NCI-H69 (cell line): ENCODE measurements around the gene SYT5.
"Not testable (repeated sequence)": the region's sequence is repeated elsewhere in the genome, so short reads cannot be mapped to it uniquely, and the experiment has no call there.

ENCODE experiments used
- DNase-seq: peaks from one replicate; lab custom pipeline; 2025; lab: John Stamatoyannopoulos, UW

Gene SYT5

GRCh38 chr19:55172318-55172717 lies 7.8 kb downstream of the SYT5 start:
- not testable (repeated sequence) for DNase-seq

- no peak for DNase-seq
Measured at GRCh38 chr19:55171440-55171839, 8.6 kb downstream of the SYT5 start.

GRCh38 chr19:55169136-55169535 lies 11.0 kb downstream of the SYT5 start:
- no peak for DNase-seq

GRCh38 chr19:55166530-55167268 lies 13.4 kb downstream of the SYT5 start, which contains the start of gene DNAAF3:
DNAAF3 (minus strand) TSS chr19:55166613; CDS start chr19:55166413, 200 bp downstream.
- DNase-seq = peak; percentile 99

GRCh38 chr19:55165952-55166529 lies 14.0 kb downstream of the SYT5 start:
- peak; percentile 92 for DNase-seq

- peak; percentile 47 for DNase-seq
Measured at GRCh38 chr19:55161571-55162322, 18.3 kb downstream of the SYT5 start.

GRCh38 chr19:55160986-55161365 lies 19.1 kb downstream of the SYT5 start:
- DNase-seq = no peak

GRCh38 chr19:55160128-55160985 lies 19.7 kb downstream of the SYT5 start:
- peak; percentile 98 for DNase-seq

GRCh38 chr19:55158848-55159749 lies 21.0 kb downstream of the SYT5 start:
- peak; percentile 33 for DNase-seq

- no peak for DNase-seq
Measured at GRCh38 chr19:55158423-55158822, 21.7 kb downstream of the SYT5 start.

- no peak for DNase-seq
Measured at GRCh38 chr19:55157064-55157908, 22.8 kb downstream of the SYT5 start, which contains the start of gene TNNI3. TNNI3 (minus strand) TSS chr19:55157732; CDS start chr19:55157589, 143 bp downstream.

- DNase-seq = peak; percentile 96
Measured at GRCh38 chr19:55156202-55157063, 23.7 kb downstream of the SYT5 start.

GRCh38 chr19:55155784-55156183 lies 24.3 kb downstream of the SYT5 start:
- DNase-seq = not testable (repeated sequence)

GRCh38 chr19:55153652-55154264 lies 26.3 kb downstream of the SYT5 start:
- DNase-seq = no peak

GRCh38 chr19:55152017-55152416 lies 28.1 kb downstream of the SYT5 start:
- DNase-seq = peak; percentile 81

GRCh38 chr19:55149078-55150003 lies 30.7 kb downstream of the SYT5 start, which contains the start of gene TNNT1:
TNNT1 (minus strand) TSS chr19:55149206; CDS start chr19:55147157, 2,049 bp downstream.
- peak; percentile 40 for DNase-seq
